ENCODE results near the gene ZNF778.

- TF ChIP-seq CTCF (IDR thresholded peaks at IDR 0.05; ENCODE audit: insufficient read depth, low read length): no peak
- peak; percentile 84 for TF ChIP-seq GABPA (IDR thresholded peaks at IDR 0.05; ENCODE audit: low read depth)
- TF ChIP-seq, protein P1, sequence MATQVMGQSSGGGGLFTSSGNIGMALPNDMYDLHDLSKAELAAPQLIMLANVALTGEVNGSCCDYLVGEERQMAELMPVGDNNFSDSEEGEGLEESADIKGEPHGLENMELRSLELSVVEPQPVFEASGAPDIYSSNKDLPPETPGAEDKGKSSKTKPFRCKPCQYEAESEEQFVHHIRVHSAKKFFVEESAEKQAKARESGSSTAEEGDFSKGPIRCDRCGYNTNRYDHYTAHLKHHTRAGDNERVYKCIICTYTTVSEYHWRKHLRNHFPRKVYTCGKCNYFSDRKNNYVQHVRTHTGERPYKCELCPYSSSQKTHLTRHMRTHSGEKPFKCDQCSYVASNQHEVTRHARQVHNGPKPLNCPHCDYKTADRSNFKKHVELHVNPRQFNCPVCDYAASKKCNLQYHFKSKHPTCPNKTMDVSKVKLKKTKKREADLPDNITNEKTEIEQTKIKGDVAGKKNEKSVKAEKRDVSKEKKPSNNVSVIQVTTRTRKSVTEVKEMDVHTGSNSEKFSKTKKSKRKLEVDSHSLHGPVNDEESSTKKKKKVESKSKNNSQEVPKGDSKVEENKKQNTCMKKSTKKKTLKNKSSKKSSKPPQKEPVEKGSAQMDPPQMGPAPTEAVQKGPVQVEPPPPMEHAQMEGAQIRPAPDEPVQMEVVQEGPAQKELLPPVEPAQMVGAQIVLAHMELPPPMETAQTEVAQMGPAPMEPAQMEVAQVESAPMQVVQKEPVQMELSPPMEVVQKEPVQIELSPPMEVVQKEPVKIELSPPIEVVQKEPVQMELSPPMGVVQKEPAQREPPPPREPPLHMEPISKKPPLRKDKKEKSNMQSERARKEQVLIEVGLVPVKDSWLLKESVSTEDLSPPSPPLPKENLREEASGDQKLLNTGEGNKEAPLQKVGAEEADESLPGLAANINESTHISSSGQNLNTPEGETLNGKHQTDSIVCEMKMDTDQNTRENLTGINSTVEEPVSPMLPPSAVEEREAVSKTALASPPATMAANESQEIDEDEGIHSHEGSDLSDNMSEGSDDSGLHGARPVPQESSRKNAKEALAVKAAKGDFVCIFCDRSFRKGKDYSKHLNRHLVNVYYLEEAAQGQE (IDR thresholded peaks at IDR 0.05; ENCODE audit: insufficient replicate concordance, low read depth): no peak
Measured at GRCh38 chr16:89217388-89218191, at the start of gene ZNF778.

Data from HL-60 (cell line).